Right renal pelvis (tissue), 4 donors: ENCODE data around the gene BRMS1L. TPM values are rescaled to one million over a fixed set of nuclear protein-coding genes. Genes with fewer than 3 reads are reported as not detected.
"Not testable (repeated sequence)": the region's sequence is repeated elsewhere in the genome, so short reads cannot be mapped to it uniquely, and the experiment has no call there.

Experiments used
- DNase-seq, 4 donors: peaks; one replicate each; pipeline ENCODE4 v3.0.0-alpha.2; 2013; ENCODE audit warnings: low read depth in 4 of 4, low spot score in 3 of 4, missing footprints in 1 of 4
- polyA plus RNA-seq, 4 donors: library from polyadenylated mRNA; unstranded; fragments of 120-200 nt; gene quantifications; one replicate each; pipeline ENCODE4 v1.2.1, GENCODE V29; 2013; ENCODE audit not compliant: insufficient read length in 4 of 4

The BRMS1L gene
- polyA plus RNA-seq, 4 donors, result 18.7 to 21.5 (median 20.5) TPM

DNA sequence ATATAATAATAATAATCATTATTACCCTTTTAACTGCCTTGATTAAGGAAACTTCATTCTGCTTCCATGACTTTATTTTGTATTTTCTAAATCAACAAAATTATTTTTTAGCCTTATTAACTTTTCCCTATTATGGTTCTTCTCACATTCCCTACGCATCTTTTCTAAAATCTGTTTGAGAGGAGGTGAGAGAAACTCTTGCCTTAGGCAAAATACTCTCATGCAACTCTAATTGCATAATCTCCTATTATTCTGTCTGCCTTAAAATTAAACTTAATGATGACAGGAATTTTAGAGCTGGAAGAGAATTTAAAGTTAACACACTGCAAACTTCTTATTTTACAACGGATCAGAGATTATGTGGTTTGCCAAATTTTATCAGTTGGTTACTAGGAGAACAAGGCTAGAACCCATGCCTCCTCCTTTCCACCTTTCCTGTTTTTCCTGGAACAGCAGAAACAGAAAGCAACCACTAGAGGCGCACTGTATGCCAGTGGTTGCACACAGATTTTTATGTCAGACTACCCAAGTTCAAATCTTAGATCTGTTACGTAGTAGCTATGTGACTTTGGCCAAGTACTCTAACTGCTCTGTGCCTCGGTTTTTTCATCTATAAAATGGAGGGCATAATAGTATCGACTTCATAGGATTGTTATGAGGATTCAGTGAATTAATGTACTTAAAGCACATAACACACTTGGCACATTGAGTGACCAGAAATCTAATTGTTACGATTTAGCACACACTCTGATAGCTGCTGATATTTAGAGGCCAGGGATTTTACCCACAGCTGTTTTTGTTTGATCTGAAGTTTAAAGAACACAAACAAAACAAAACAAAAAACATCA lies 4.3 kb upstream of the BRMS1L start:
- no peak for DNase-seq

DNA sequence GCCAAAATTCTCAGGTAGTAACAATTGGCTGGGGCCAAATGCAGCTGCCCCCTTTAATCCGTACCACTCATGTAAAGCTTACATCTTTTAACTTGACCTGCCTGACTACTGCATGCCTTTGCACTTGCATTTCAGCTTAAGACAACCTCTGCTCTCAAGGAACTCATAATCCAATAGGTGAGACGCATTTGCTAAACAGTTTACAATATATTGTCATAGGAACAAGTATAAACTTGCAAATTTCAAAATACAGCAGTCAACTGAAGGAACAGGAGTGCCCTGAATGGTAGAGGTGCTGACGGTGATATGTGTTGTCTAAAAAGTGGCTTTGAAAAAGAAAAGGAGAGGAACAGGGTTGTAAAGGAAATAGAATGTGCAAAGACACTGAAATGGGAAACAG lies 3.6 kb upstream of the BRMS1L start:
- DNase-seq, result no peak

DNA sequence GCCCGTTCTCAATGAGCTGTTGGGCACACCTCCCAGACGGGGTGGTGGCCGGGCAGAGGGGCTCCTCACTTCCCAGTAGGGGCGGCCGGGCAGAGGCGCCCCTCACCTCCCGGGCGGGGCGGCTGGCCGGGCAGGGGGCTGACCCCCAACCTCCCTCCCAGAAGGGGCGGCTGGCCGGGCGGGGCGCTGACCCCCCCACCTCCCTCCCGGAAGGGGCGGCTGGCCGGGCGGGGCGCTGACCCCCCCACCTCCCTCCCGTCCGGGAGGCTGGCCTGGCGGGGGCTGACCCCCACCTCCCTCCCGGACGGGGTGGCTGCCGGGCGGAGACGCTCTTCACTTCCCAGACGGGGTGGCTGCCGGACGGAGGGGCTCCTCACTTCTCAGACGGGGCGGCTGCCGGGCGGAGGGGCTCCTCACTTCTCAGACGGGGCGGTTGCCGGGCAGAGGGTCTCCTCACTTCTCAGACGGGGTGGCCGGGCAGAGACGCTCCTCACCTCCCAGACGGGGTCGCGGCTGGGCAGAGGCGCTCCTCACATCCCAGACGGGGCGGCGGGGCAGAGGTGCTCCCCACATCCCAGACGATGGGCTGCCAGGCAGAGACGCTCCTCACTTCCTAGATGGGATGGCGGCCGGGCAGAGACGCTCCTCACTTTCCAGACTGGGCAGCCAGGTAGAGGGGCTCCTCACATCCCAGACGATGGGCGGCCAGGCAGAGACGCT lies 1.5 kb upstream of the BRMS1L start:
- DNase-seq, result not testable (repeated sequence)

DNA sequence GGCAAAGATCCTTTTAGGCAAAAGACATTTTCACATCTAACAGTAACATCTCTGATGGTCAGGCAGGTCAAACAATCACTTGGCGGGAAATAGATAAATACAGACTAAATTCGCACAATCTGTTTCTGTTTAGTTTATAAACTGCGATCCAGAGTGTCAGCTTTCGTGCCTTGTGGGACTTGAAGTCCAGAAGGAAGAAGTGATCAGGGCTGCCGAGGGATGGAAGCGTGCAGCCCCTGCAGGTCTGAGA lies 245 bp upstream of the BRMS1L start:
- DNase-seq, result no peak

DNA sequence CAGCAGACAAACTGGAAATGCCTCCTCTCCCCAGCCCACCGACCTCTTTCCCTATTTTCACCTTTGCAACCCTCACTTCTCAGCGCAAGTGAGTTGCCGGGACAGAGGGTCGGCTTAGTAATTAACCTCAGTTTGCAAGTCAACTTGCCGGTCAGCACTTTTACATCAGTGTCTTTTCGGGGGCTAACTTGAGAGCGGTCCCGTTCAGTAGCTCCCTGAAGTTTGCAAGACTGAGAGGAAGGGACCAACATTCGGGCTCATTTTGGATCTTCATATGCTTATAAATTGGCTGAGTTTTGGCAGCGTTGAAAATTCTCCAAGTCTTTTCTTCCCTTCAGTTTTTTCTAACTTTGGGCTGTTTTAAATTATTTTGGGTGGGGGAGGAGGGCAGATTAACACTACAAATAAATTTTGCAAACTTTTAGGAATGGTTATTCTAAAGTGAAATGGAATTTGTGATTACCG lies 846 bp downstream of the BRMS1L start:
- no peak for DNase-seq

DNA sequence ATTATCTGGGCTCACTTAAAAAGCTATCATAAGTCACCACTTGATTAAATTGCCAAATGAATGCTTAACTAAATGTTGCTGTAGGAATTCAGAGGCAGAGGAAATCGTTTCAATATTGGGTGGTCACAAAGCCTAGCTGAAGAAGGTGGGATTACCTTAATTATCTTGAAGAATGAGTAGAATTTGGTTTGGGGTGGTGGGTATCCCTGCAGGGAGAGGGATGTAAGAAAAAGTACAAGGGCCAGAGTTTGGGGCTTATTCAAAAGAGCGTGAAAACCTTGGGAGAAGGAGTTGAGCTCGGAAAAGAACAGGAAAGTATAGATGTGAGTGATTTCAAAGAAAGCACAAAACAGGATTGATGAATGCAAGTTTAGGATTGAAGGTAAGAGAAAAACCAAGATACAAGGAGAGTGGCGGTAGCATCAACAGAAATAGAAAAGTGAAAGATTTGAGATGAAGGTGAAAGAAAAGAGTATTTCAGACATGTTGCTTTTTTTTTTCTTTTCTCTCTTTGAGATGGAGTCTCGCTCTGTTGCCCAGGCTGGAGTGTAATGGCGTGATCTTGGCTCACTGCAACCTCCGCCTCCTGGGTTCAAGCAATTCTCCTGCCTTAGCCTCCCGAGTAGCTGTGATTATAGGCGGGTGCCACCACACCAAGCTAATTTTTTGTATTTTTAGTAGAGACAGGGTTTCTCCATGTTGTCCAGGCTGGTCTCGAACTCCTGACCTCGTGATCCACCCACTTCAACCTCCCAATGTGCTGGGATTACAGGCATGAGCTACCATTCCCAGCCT lies 1.7 kb downstream of the BRMS1L start:
- no peak for DNase-seq

DNA sequence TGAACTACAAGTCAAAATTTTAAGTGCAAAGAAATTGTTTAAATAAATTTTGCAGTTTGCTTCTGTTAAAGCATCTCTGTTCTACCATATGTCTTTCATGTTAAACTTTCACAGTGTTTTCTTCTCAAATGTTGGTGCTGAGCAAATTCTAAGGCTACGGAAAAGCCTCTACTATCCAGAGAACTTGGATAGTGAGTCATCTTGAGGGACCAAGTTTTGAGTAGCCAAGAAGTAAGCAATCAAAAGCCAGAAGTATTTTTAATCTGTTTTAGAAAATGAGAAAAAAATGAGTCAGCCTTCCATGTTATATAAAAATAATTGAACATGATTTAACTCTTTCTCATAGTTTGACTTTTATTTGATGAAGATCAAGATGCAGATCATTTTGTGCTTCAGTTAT lies 3.3 kb downstream of the BRMS1L start:
- DNase-seq, result no peak

DNA sequence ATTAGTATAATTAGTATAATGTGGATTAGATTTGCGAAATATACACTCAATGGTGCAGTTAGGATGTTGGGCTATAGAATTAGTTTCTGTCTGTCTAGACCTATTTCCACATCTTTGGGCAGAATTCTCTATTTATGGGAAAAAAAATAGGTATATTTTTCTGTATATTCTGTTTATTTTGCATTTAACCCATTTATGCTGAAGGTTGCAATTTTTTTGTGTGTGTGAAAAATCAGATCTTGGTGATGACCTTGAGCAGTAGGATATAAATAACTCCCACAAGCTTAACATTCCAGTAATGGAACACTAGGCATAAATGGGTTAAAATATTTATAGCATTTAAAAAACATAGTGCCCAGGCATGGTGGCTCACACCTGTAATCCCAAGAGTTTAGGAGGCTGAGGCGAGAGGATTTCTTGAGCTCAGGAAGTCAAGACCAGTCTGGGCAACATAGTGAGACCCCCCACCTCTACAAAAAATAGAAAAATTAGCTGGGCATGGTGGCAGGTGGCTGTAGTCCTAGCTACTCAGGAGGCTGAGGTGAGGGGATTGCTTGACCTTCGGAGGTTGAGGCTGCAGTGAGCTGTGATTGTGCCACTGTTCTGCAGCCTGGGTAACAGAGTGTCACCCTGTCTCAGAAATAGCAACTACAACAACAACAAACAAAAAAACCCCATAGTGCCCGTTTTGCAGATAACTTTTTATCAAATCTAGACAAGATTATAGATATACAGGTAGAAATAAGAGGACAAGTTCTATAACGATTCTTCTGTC lies 9.3 kb downstream of the BRMS1L start:
- DNase-seq, result no peak

DNA sequence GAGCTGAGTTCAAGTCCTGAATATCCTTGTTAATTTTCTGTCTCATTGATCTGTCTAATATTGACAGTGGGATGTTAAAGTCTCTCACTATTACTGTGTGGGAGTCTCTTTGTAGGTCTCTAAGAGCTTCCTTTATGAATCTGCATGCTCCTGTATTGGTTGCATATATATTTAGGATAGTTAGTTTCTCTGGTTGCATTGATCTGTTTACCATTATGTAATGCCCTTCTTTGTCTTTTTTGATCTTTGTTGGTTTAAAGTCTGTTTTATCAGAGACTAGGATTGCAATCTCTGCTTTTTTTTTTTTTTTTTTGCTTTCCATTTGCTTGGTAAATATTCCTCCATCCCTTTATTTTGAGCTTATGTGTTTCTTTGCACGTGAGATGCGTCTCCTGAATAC lies 15.6 kb downstream of the BRMS1L start:
- not testable (repeated sequence) for DNase-seq

DNA sequence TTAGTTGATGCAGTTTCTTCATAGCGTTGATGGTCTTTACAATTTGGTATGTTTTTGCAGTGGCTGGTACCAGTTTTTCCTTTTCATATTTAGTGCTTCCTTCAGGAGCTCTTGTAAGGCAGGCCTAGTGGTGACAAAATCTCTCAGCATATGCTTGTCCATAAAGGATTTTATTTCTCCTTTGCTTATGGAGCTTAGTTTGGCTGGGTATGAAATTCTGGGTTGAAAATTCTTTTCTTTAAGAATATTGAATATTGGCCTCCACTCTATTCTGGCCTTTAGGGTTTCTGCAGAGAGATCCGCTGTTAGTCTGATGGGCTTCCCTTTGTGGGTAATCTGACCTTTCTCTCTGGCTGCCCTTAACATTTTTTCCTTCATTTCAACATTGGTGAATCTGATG lies 16.1 kb downstream of the BRMS1L start:
- DNase-seq, result not testable (repeated sequence)

DNA sequence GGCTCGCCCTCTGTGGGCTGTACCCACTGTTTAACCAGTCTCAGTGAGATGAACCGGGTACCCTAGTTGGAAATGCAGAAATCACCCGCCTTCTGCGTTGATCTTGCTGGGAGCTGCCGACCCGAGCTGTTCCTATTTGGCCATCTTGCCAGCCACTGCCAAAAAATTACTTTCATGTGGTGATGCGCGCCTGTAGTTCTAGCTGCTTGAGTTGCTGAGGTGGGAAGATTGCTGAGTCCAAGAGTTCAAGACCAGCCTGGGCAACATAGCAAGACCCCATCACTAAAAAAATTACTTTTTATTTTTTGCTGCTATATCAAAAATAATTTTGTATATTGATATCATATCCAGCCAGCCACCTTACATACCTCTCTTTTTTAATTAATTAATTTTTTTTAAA lies 18.4 kb downstream of the BRMS1L start:
- DNase-seq, result no peak

DNA sequence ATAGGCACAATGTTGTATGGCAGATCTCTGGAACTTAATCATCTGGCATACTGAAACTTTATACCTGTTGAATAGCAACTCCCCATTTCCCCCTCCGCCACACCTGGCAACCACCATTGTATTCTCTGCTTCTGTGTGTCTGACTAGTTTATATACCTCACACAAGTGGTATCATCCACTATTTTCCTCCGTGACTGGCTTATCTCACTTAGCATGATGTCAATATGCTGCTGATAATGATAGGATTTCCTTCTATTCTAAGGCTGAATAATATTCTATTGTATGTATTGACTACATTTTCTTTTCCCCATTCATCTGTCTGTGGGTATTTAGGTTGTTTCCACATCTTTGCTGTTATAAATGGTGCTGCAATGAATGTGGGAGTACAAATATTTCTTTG lies 21.5 kb downstream of the BRMS1L start:
- DNase-seq, result no peak

DNA sequence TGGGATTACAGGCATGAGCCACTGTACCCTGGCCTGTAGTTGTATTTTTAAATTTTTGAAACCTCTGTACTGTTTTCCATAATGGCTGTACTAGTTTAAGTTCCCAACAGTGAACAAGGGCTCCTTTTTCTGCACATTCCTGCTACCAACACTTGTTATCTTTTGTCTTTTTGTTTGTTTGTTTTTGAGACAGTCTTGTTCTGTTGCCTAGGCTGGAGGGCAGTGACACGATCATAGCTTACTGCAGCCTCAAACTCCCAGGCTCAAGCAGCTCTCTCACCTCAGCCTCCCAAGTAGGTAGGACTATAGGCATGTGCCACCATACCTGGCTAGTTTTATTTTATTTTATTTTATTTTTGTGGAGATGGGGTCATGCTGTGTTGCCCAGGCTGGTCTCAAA lies 23.0 kb downstream of the BRMS1L start:
- no peak for DNase-seq

DNA sequence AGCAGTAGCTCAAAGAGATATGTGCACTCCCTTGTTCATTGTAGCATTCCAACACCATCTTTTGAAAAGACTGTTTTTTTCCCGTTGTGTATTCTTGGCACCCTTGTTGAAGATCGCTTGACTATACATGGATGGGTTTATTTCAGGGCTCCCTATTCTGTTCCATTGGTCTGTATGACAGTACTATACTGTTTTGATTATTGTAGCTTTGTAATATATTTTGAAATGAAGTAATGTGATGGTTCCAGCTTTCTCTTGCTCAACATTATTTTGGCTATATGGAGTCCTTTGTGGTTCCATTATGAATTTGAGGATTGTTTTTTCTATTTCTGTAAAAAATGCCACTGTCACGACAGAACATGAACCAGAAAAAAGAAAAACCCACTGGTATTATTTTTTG lies 25.7 kb downstream of the BRMS1L start:
- no peak for DNase-seq

DNA sequence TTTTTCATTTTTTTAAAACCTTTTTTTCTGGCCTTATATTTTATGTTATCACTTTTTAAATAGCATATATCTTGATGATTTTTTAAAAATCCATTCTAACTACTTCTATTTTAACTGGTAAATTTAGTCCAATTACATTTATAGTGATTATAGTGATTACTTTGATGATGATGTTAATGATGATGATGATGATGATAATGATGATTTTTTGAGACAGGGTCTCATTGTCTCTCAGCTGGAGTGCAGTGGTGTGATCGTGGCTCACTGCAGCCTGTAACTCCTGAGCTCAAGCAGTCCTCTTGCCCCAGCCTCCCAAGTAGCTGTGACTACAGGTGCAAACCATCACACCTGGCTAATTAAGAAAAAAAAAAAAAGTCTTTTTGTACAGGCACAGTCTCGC lies 27.1 kb downstream of the BRMS1L start:
- no peak for DNase-seq

DNA sequence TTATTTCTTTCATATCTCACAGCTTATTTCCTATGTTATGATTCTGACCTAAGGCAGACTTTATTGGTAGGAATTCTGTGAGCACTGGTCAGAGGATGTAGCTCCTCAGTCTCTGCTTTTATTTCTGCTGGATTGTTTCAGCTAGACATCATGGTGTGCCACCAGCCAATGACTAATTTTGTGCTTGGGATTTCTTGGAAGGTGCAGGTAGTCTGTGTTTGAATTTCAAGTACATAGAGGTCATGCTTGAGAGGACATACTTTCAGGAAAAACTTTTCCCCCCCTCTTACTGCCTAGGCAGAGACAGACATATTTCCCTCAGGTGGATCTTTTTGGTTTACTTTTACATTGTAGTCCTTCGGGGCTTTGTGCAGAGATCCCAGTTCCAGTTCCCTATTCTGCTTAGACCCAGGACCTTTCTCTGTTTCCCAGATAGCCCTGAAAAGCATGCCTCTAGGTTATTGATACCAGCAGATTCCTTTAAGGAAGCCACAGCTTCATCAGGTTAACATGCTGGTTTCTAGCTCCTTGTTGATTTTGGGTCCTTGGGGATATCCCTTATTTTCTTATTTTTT lies 28.6 kb downstream of the BRMS1L start:
- no peak for DNase-seq

DNA sequence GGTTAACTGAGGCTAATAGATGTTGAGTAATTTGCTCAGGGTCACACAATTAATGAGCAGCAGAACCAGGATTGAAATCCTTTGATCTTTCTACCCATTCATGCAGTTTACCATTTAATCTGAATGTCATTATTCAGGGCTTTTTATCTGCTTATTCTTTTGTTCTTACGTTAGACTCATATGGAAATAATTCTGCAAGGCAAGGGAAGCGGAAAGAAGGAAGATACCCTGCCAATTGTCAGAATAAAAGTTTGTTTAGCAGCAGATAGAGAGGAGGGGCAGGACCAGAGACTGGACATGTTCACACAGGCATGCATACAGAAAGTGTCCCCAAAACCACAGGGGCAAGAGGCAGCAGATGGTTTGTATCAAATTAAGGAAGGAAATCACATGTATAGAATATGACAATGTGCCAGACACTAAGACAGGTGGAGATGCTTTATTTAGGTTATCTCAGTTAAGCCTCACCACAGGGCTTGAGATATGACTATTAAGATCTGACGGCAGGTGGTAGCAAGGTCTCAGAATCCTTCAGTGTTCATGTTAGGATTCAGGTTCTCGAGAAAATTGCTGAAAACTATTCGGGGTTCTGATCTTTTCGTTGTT lies 29.8 kb downstream of the BRMS1L start:
- DNase-seq, result no peak

DNA sequence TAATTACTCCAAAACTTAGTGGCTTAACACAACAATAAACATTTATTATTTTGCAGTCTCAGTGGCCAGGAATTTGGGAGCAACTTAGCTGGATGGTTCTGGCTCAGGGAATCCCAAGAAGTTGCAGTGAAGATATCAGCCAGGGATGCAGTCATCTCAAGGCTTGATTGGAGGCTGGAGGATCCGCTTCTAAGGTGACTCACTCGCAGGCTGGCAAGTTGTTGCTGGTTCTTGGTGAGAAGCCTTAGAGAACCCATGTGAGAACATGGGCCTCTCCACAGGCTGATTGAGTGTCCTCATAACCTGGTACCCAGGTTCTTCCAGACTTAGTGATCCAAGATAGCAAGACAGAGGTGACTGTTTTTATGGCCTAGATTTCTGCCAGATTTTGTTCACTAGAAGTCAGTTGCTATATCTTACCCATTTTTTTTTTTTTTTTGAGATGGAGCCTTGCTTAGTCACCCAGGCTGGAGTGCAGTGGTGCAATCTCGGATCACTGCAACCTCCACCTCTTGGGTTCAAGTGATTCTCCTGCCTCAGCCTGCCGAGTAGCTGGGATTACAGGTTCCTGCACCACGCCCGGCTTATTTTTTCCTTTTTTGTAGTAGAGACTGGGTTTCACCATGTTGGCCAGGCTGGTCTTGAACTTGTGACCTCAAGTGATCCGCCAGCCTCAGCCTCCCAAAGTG lies 32.5 kb downstream of the BRMS1L start:
- no peak for DNase-seq

DNA sequence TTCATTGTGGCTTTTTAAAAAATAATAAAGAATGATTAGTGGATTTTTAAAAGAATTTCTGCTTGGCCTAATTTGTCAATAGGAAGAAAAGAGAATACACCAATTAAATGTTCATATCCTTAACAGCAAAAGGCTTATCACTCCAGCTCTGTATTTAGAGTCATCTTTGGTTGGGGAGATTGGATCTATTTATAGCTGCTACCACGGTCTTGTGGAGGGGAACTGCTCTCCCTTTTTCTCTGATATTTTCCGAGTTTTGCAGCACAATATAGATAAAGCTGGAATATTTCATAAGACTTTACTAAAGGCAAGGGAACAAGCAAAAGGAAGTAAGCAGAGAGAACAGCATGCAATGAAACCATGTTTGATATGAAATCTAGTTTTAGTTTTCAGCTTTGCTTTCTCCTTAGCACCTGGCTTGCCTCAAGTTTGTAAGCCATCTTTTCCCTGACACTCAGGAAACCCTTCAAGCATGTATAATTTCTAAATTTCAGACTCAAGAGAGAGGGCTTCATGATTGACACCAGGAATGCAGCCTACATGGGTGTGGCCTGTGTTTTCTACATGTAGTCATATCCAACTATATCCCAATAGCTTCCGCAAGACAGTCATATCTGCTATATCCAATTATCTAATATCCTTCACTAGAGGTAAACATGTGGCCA lies 35.2 kb downstream of the BRMS1L start:
- DNase-seq, result no peak
